SK-N-SH (cell line): ENCODE data around the gene GAL.

Source experiments
- MEF2A ChIP-seq: IDR thresholded peaks from 2 replicates; pipeline ENCODE4 v1.4.0; 2012; ENCODE audit warnings: low read depth, borderline replicate concordance
- RCOR1 ChIP-seq: fragments of 150-350 bp; IDR thresholded peaks from 2 replicates; pipeline ENCODE4 v1.6.1; 2017; ENCODE audit warnings: antibody characterized with exemption, low read length
- TF ChIP-seq, protein P1 (sequence below): IDR thresholded peaks from 2 replicates; pipeline ENCODE4 v1.4.0; 2012; ENCODE audit warnings: low read depth
- TF ChIP-seq, protein P2 (sequence below): fragments of 200-600 bp; sonication (generic); IDR thresholded peaks from 2 replicates; pipeline ENCODE4 v1.6.1; 2017; ENCODE audit warnings: antibody characterized with exemption, mild to moderate bottlenecking, moderate library complexity

DNA sequence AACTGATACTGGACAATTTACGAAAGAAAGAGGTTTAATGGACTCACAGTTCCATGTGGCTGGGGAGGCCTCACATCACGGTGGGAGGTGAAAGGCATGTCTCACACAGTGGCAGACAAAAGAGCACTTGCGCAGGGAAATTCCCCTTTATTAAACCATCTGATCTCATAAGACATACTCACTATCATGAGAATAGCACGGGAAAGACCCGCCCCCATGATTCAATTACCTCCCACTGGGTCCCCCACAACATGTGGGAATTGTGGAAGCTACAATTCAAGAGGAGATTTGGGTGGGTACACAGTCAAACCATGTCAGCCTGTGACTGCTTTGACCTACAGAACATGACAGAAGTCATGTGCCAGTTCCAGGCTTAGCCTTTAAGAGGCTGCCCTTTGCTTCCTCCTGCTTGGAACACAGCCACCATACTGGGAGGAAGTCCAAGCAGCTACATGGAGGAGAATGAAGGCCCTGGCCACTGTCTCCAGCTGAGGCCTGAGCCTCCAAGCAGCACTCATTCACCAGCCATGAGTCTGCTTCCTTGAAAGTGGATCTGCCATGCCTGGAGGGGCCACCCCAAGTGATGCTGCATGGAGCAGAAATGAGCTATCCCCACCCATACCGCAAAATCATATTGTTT, 10.9 kb upstream of the GAL start:
- no peak for TF ChIP-seq RCOR1
- TF ChIP-seq, protein P1, sequence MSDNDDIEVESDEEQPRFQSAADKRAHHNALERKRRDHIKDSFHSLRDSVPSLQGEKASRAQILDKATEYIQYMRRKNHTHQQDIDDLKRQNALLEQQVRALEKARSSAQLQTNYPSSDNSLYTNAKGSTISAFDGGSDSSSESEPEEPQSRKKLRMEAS = no peak
- TF ChIP-seq MEF2A = no peak
- TF ChIP-seq, protein P2, sequence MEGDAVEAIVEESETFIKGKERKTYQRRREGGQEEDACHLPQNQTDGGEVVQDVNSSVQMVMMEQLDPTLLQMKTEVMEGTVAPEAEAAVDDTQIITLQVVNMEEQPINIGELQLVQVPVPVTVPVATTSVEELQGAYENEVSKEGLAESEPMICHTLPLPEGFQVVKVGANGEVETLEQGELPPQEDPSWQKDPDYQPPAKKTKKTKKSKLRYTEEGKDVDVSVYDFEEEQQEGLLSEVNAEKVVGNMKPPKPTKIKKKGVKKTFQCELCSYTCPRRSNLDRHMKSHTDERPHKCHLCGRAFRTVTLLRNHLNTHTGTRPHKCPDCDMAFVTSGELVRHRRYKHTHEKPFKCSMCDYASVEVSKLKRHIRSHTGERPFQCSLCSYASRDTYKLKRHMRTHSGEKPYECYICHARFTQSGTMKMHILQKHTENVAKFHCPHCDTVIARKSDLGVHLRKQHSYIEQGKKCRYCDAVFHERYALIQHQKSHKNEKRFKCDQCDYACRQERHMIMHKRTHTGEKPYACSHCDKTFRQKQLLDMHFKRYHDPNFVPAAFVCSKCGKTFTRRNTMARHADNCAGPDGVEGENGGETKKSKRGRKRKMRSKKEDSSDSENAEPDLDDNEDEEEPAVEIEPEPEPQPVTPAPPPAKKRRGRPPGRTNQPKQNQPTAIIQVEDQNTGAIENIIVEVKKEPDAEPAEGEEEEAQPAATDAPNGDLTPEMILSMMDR = no peak
